ENCODE measurements around the gene PRXL2B.

GRCh38 chr1:2542246-2542915, 44.2 kb upstream of the PRXL2B start:
- no peak for TF ChIP-seq CTCF (IDR thresholded peaks at IDR 0.05 in 2 of 3, conservative IDR thresholded peaks at IDR 0.05 in 1 of 3; ENCODE audit: borderline replicate concordance in 1 of 3, insufficient read depth in 1 of 3, low read depth in 2 of 3, low read length in 2 of 3)
- TF ChIP-seq JUND (IDR thresholded peaks at IDR 0.05) = no peak
- TF ChIP-seq REST (IDR thresholded peaks at IDR 0.05; ENCODE audit: low read depth) = no peak
- TF ChIP-seq MAX (IDR thresholded peaks at IDR 0.05) = no peak
- TF ChIP-seq POLR2A (IDR thresholded peaks at IDR 0.05; ENCODE audit: borderline replicate concordance, extremely low read depth, insufficient read depth, insufficient read length) = no peak
- no peak for TF ChIP-seq ZFX (IDR thresholded peaks at IDR 0.05)
- no peak for TF ChIP-seq EZH2 (IDR thresholded peaks at IDR 0.05)
- TF ChIP-seq EZH2phosphoT487 (IDR thresholded peaks at IDR 0.05; ENCODE audit: borderline replicate concordance) = no peak
- TF ChIP-seq SP1 (IDR thresholded peaks at IDR 0.05; ENCODE audit: low read depth) = no peak
- TF ChIP-seq CEBPB (IDR thresholded peaks at IDR 0.05; ENCODE audit: low read depth) = no peak

All from HCT116 (cell line).